ENCODE results near the gene OR5AP2. TPM values are rescaled to one million over a fixed set of nuclear protein-coding genes. Genes with fewer than 3 reads are reported as not detected.

OR5AP2 gene
- polyA plus RNA-seq, 3 donors from 2014 or later: not detected

Other genes with a start within 250 kb of the OR5AP2 start
- gene OR5AL1, start 229.7 kb downstream of the OR5AP2 start, polyA plus RNA-seq: not detected
- not detected for gene OR5M3, start 169.1 kb downstream of the OR5AP2 start, polyA plus RNA-seq
- gene OR5M8, start 151.1 kb downstream of the OR5AP2 start, polyA plus RNA-seq: not detected
- gene OR5M11, start 99.2 kb downstream of the OR5AP2 start, polyA plus RNA-seq: not detected
- not detected for gene OR5M10, start 64.7 kb downstream of the OR5AP2 start, polyA plus RNA-seq
- gene OR5M1, start 27.6 kb downstream of the OR5AP2 start, polyA plus RNA-seq: not detected
- gene OR5AR1, start 21.2 kb upstream of the OR5AP2 start, polyA plus RNA-seq: not detected
- not detected for gene OR9G1, start 56.7 kb upstream of the OR5AP2 start, polyA plus RNA-seq
- gene OR9G4, start 106.3 kb upstream of the OR5AP2 start, polyA plus RNA-seq: not detected

All from immature natural killer cell (primary cell).